Stimulated activated CD4-positive, alpha-beta T cell treated with anti-CD3 and anti-CD28 coated beads, Interleukin-12 subunit alpha, Interleukin-12 subunit beta, amount 100 ng/mL, for 48 hours (primary cell): ENCODE results near the gene ZNRF3.
"Not testable (repeated sequence)": the region's sequence is repeated elsewhere in the genome, so short reads cannot be mapped to it uniquely, and the experiment has no call there.

Experiments
- DNase-seq, 3 donors: peaks; one replicate each; pipeline ENCODE4 v3.0.0-alpha.2; 2020; ENCODE audit warnings: low read depth in 2 of 3, low spot score in 1 of 3

The ZNRF3 gene

GRCh38 chr22:28927630-28928029 lies 44.3 kb downstream of the ZNRF3 start:
- no peak for DNase-seq

- no peak for DNase-seq
These were observed 45.8 kb downstream of the ZNRF3 start for GRCh38 chr22:28929197-28929596.

DNA sequence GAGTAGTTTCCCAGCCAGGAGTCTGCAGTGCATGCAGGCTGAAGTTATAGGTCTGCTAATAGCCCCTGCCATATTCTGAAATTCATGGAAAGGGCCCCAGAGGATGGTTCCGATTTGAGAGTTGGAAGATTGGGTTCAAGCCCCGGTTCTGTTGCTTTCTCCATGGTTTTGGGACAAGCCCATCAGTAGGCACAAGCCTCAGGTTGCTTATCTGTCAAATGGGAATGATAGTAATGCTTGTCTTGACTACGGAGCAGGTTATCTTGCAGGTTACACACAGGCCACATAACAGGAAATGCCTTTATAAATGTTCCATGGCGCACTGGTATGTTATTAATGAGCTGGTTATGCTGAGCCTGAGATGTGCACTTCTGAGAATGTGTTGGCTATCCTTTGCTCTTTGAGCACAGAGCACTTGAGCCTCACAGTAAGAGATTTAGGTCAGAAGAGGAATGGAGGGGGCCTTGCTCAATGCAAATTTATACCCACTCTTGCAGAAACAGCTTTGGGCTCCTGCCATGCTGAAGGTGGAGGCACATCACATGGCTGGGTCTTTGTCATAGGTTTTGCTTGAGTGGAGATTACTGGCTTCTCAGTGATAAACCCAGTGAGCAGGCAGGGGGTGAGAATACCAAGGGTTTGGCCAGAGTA lies 47.1 kb downstream of the ZNRF3 start:
- no peak for DNase-seq

GRCh38 chr22:28931844-28932567 lies 48.6 kb downstream of the ZNRF3 start:
- no peak for DNase-seq

GRCh38 chr22:28933321-28933720 lies 49.9 kb downstream of the ZNRF3 start:
- DNase-seq = no peak

DNA sequence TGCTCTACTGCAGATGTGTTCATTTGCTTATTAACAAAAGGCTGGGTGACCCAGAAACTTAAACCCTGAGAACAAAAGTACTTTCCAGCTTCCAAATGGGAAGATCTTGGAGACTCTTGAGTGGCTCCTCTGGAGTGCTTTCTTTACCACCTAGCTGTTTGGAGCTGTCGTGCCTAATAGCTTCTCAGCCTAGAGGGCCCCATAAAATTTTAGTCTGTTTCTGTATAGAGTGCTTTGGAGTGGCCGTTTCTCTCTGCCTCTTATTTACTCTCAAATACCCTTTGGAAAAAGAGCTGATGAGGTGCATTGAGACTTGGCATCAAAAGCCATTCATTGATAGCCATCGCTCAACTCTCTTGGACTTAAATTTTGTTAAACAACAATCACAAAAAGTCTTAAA lies 50.7 kb downstream of the ZNRF3 start:
- DNase-seq = no peak

- no peak for DNase-seq
These were observed 51.8 kb downstream of the ZNRF3 start for GRCh38 chr22:28935140-28935539.

DNA sequence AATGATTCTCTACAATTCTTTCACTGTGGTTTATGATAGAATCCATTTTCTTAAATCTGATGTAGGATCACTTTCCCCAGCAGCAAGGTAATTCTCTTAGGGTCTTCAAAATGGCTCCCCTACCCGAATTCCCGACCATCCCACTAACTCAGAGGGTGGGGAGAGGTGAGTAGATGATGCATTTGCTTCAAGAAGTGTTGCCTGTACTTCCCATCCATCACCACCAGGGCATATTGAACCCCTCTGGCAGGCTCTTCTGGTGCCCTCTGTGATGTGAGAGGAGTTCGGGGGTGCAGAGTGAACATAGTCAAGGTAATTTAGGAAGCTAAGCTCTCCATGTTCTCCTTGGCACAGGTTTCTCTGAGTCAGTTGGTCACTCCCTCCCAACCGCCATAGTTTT lies 52.3 kb downstream of the ZNRF3 start:
- no peak for DNase-seq

DNA sequence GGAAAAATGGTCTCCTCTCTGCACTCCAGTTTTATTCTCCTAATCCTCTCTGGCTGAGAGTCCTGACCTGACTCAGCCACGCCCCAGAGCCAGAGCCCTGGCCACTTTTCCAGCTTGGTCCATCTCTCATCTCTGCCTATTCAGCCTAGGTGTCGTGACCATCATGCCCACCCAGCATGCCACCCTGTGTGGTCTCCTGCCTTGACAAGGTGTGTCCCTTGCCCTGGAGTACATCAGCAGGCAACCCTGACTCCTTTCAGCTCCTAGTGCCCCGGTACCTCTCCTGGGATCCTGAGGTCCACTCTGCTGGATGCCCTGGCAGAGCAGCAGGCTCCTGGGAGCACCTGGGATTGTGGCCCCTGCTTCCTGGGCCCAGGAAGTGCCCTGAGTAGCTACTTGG lies 52.8 kb downstream of the ZNRF3 start:
- no peak for DNase-seq

DNA sequence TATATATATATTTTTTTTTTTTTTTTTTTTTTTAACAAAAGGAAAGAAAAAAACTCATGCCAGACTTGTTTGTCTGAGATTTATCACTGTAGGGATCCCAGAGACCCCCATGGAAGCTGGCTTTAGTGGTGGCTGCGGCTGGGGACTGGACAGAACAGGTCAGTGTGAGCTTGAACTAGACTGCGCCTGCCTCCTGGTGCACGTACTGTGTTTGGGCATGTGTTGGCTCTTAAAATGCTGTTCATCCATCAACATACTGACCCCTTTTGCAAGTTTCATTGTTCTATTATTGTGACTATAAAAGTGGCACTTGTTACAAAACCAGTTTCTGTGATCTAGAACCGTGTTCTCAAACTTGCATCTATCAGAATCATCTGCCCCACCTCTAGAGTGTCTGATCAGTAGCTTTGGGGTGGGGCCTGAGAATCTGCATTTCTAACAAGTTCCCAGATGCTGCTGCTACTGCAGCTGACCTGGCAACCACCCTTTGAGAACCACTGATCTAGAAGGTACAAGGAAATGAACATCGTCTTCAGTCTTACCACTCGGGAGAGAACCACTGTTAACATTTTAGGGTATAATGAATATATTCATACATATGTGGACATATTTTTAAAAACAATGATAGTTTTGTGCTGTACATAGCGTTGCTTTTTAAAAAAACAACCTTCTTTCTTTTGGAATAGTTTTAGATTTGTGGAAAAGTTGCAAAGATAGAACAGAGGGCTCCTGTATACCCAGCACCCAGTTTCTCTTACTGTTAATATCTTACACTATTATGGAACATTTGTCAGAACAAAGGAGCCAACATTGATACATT lies 54.0 kb downstream of the ZNRF3 start:
- no peak for DNase-seq

GRCh38 chr22:28938286-28938833 lies 55.0 kb downstream of the ZNRF3 start:
- DNase-seq = no peak

- no peak for DNase-seq
These were observed 56.0 kb downstream of the ZNRF3 start for GRCh38 chr22:28939394-28939793.

- DNase-seq = no peak
These were observed 56.6 kb downstream of the ZNRF3 start for GRCh38 chr22:28939932-28940331.

DNA sequence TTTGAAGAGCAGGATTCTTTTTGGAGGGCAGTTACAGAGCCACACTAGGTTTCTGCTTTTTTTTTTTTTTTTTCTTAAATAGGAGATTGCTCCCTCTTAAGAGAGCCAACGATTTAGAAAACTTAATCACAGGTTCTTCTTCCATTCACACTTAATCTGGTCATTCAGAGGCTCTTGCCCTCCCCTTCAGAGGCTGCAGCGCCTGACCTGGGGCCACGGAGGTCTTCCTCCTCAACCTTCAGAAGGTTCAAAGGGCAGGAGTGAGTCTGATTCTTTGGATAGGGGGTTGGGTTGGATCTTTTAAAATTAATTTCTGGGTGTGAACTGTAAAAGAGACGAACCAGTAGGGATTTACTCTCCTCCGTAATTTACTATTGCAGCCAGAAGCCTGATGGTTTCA lies 57.1 kb downstream of the ZNRF3 start:
- DNase-seq = no peak

- no peak for DNase-seq
These were observed 59.0 kb downstream of the ZNRF3 start for GRCh38 chr22:28942333-28942732.

GRCh38 chr22:28942801-28943500 lies 59.6 kb downstream of the ZNRF3 start:
- DNase-seq = no peak

DNA sequence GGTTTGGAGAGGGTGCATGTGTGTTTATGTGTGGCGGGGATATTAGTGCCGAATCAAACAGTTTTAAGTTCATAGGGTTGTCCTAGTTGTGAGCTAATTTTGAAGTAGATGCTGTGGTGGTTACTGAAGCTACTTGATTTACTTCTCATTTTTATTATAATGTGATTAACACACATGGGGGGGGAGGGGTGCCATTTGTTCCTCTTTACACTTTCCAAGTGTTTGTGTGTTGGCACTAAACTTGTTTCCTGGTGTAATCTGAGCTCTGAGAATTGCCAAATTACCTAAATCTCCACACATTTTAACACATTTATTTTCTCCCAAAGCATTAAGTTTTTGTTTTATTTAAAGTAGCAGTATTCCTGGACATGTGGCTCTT lies 60.1 kb downstream of the ZNRF3 start:
- DNase-seq = no peak

- no peak for DNase-seq
These were observed 63.8 kb downstream of the ZNRF3 start for GRCh38 chr22:28947125-28947524.

GRCh38 chr22:28948424-28948823 lies 65.1 kb downstream of the ZNRF3 start:
- no peak for DNase-seq

DNA sequence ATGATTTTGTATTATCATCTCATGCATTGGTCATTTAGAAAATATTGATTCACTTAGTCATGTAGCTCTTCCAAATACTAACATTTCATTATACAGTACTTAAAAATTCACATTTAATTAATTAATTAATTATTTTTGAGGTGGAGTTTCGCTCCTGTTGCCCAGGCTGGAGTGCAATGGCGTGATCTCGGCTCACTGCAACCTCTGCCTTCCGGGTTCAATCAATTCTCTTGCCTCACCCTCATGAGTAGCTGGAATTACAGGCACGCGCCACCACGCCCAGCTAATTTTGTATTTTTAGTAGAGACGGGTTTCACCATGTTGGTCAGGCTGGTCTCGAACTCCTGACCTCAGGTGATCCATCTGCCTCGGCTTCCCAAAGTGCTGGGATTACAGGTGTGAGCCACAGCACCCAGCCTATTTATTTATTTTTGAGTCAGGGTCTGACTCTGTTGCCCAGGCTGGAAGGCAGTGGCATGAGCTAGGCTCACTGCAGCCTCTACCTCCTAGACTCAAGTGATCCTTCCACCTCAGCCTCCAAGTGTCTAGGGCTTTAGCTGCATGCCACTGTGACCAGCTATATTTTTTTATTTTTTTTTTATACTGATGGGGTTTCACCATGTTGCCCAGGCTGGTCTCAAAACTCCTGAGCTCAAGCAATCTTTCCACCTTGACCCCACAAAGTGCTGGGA lies 65.6 kb downstream of the ZNRF3 start:
- DNase-seq = not testable (repeated sequence)

DNA sequence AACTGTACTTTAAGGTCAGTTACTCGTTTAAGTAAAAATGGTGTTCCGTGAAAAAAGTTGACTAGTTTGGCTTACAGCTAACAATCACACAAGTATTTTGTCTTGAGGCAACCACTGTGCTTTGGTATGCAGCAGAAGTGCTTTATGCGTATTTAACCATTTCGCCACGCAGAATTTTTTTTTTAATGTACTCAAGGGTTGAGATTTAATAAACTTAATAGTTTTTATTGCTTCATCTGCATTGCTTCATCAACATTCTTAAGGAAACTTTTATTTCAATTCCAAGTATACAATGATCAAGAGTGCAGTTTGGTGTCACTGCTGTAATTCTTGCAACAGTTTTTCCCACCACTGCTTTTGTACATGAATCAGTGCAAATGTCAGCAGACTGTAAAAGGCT lies 66.4 kb downstream of the ZNRF3 start:
- no peak for DNase-seq
